HepG2 (cell line): ENCODE measurements around the gene RGS5.

Experiments used
- ARNTL ChIP-seq: sonication (generic); formaldehyde crosslinking; IDR thresholded peaks from 2 replicates; pipeline ENCODE4 v1.4.0; 2020; ENCODE audit warnings: mild to moderate bottlenecking, missing genetic modification reagents
- FOSL2 ChIP-seq: sonication (generic); formaldehyde crosslinking; IDR thresholded peaks from 2 replicates; pipeline ENCODE4 v1.4.0; 2020; ENCODE audit warnings: missing genetic modification reagents
- HDAC2 ChIP-seq: sonication (generic); formaldehyde crosslinking; IDR thresholded peaks from 2 replicates; pipeline ENCODE4 v1.4.0; 2020; ENCODE audit warnings: missing genetic modification reagents
- MATR3 ChIP-seq: sonication (generic); formaldehyde crosslinking; IDR thresholded peaks from 2 replicates; pipeline ENCODE4 v1.4.0; 2020; ENCODE audit warnings: missing genetic modification reagents
- NR2F6 ChIP-seq, 2 experiments: IDR thresholded peaks; 2 replicates each; pipeline ENCODE4 v1.6.1; 2016; ENCODE audit warnings: antibody characterized with exemption in 1 of 2, mild to moderate bottlenecking in 1 of 2
- POLR2A ChIP-seq, 2 experiments: IDR thresholded peaks; 2 replicates each; pipeline ENCODE4 v1.6.1; 2011; ENCODE audit warnings: low read depth in 2 of 2, low read length in 2 of 2, mild to moderate bottlenecking in 1 of 2, moderate library complexity in 1 of 2; ENCODE audit not compliant: insufficient read depth in 1 of 2
- SP2 ChIP-seq: sonication (generic); formaldehyde crosslinking; IDR thresholded peaks from 2 replicates; pipeline ENCODE4 v1.5.1; 2020; ENCODE audit warnings: mild to moderate bottlenecking, missing genetic modification reagents
- SRSF9 ChIP-seq: fragments of 200-400 bp; formaldehyde crosslinking; IDR thresholded peaks from 2 replicates; pipeline ENCODE4 v1.6.1; 2018; ENCODE audit warnings: borderline replicate concordance, mild to moderate bottlenecking, low read depth, low read length; ENCODE audit not compliant: insufficient read depth, poor library complexity, severe bottlenecking
- ZNF207 ChIP-seq: fragments of 450-650 bp; IDR thresholded peaks from 2 replicates; pipeline ENCODE4 v1.6.1; 2016; ENCODE audit warnings: antibody characterized with exemption, borderline replicate concordance
- ZNF839 ChIP-seq: sonication (generic); formaldehyde crosslinking; IDR thresholded peaks from 2 replicates; pipeline ENCODE4 v1.4.0; 2020; ENCODE audit warnings: missing genetic modification reagents, mild to moderate bottlenecking, borderline replicate concordance
- TF ChIP-seq, protein P1 (sequence below): sonication (generic); formaldehyde crosslinking; IDR thresholded peaks from 2 replicates; pipeline ENCODE4 v1.5.0; 2020; ENCODE audit warnings: mild to moderate bottlenecking, missing genetic modification reagents, moderate library complexity
- TF ChIP-seq, protein P2 (sequence below): sonication (generic); formaldehyde crosslinking; IDR thresholded peaks from 2 replicates; pipeline ENCODE4 v1.4.0; 2020; ENCODE audit warnings: mild to moderate bottlenecking, missing genetic modification reagents

DNA sequence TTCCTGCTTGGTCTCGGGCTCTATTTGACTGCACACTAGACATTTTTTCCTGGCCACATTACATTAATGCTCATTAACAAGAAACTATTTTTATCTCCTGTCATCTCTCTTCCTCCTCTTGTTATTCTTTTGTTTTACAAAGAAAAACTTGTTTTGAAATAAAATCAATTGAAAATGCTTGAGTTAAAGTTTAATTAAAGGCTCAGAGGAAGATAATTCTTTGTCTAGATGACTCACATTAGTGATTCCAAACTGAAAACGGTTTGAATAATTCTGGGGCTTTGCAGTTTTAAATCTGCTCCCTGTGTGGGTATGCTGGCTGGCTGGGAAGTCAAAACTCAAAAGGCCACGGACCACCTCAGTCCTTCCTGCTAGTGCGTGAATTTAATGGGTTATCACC is 29.6 kb downstream of the RGS5 start:
- TF ChIP-seq ZNF207, result no peak
- TF ChIP-seq, protein P1, sequence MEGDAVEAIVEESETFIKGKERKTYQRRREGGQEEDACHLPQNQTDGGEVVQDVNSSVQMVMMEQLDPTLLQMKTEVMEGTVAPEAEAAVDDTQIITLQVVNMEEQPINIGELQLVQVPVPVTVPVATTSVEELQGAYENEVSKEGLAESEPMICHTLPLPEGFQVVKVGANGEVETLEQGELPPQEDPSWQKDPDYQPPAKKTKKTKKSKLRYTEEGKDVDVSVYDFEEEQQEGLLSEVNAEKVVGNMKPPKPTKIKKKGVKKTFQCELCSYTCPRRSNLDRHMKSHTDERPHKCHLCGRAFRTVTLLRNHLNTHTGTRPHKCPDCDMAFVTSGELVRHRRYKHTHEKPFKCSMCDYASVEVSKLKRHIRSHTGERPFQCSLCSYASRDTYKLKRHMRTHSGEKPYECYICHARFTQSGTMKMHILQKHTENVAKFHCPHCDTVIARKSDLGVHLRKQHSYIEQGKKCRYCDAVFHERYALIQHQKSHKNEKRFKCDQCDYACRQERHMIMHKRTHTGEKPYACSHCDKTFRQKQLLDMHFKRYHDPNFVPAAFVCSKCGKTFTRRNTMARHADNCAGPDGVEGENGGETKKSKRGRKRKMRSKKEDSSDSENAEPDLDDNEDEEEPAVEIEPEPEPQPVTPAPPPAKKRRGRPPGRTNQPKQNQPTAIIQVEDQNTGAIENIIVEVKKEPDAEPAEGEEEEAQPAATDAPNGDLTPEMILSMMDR (CRISPR knock-in tag), result no peak
- TF ChIP-seq, protein P2, sequence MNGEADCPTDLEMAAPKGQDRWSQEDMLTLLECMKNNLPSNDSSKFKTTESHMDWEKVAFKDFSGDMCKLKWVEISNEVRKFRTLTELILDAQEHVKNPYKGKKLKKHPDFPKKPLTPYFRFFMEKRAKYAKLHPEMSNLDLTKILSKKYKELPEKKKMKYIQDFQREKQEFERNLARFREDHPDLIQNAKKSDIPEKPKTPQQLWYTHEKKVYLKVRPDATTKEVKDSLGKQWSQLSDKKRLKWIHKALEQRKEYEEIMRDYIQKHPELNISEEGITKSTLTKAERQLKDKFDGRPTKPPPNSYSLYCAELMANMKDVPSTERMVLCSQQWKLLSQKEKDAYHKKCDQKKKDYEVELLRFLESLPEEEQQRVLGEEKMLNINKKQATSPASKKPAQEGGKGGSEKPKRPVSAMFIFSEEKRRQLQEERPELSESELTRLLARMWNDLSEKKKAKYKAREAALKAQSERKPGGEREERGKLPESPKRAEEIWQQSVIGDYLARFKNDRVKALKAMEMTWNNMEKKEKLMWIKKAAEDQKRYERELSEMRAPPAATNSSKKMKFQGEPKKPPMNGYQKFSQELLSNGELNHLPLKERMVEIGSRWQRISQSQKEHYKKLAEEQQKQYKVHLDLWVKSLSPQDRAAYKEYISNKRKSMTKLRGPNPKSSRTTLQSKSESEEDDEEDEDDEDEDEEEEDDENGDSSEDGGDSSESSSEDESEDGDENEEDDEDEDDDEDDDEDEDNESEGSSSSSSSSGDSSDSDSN (CRISPR knock-in tag), result no peak
- TF ChIP-seq POLR2A (IDR thresholded peaks at IDR 0.05; ENCODE audit: insufficient read depth in 1 of 2, low read depth in 2 of 2, low read length in 2 of 2), result no peak
- no peak for TF ChIP-seq FOSL2
- TF ChIP-seq MATR3 (CRISPR knock-in tag), result no peak
- no peak for TF ChIP-seq SRSF9
- no peak for TF ChIP-seq SP2 (CRISPR knock-in tag)
- no peak for TF ChIP-seq HDAC2 (CRISPR knock-in tag)
- TF ChIP-seq NR2F6 (IDR thresholded peaks at IDR 0.05), result no peak
- TF ChIP-seq NR2F6 (CRISPR knock-in tag; IDR thresholded peaks at IDR 0.05), result no peak
- no peak for TF ChIP-seq ARNTL
- no peak for TF ChIP-seq ZNF839 (CRISPR knock-in tag)
